GM19023 (cell line): ENCODE results near the gene PILRB.

Experiments
- ATAC-seq: cut with Tn5 transposase; IDR thresholded peaks from one replicate; pipeline ENCODE4 v1.9.1; 2021; ENCODE audit warnings: mild to moderate bottlenecking, moderate library complexity; ENCODE audit not compliant: unreplicated experiment

Gene PILRB

GRCh38 chr7:100400656-100401055, 42.7 kb downstream of the PILRB start:
- no peak for ATAC-seq

GRCh38 chr7:100401811-100402210, 43.9 kb downstream of the PILRB start:
- ATAC-seq: no peak

DNA sequence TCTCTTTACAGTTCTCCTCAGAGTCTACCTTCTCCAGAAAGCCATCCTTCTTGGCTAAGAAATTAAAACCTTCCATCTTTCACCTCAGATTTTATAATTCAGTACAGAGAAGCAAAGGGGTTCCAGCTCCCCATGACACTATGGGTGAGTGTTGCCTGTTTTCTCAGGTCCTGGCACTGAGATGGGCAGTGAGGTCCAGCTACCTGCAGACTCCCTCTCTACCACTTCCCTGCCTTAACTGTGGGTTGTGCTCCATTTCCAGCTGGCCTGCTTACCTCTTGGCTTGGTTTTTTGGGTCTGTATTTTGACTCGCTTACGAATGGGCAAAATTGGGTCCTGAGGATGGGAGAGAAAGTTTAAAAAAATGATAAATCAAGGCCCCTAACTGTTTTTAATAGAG, 44.3 kb downstream of the PILRB start:
- ATAC-seq: no peak

- no peak for ATAC-seq
Observed at GRCh38 chr7:100406767-100407166, 48.9 kb downstream of the PILRB start.

DNA sequence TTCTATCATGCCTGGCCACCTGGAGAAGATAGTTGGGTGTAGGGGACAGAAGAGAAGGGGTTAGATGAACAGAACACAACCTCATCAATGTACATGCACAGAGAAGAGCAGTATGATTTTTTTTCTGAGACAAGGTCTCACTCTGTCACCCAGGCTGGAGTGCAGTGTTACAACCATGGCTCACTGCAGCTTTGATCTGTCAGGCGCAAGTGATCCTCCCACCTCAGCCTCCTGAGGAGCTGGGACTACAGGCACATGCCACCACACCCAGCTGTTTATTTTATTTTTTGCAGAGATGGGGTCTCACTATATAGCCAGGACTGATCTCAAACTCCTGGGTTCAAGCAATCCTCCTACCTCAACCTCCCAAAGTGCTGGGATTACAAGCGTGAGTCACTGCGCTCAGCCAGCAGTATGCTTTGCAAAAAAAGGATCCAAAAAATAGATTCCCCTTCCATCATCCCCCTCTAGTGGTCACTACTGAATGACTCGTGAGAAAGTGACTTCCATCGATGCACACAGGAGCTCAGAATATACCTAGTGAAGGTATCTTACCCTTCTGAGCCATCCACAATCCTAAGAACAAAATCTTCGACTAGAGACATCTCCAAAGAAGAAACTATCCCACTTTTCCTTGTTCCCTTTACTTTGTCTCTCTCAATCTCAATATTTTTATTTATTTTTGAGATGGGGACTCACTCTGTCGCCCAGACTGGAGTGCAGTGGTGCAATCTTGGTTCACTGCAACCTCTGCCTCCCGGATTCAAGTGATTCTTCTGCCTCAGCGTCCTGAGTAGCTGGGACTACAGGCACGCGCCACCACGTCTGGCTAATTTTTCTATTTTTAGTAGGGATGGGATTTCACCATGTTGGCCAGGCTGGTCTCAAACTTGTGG, 49.6 kb downstream of the PILRB start:
- ATAC-seq: no peak

DNA sequence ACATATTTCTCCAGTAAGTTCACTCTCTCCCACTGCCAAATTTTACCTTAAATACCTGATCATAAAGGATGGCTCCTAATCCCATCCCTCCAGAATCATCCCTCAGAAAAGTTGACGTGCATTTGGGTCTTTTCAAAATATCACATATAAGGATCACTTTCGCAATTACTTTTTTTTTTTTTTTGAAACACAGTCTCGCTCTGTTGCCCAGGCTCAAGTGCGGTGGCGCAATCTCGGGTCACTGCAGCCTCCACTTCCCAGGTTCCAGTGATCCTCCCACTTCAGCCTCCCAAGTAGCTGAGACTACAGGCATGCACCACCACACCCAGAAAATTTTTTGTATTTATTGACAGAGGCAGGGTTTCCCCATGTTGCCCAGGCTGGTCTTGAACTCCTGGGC, 53.2 kb downstream of the PILRB start:
- no peak for ATAC-seq

DNA sequence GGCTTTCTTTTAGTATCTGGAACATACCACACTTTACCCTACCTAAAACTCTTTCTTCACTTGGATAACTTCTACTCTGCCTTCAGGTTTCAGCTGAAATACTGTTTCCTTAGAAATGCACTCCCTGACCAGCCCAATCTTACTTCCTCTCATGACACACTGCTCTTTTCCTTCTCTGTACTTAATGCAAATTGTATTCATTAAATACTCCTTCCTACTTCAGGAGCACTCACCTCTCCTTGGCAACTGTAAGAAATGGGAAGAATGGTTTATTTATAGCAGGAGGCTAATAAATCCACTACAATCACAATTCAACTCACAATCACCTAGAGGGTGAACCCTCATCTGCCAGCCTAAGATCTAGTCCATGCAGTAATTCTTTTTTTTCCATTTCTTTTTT, 55.4 kb downstream of the PILRB start:
- ATAC-seq: no peak

- ATAC-seq: no peak
Observed at GRCh38 chr7:100413889-100414288, 56.0 kb downstream of the PILRB start.

- ATAC-seq: no peak
Observed at GRCh38 chr7:100415448-100415847, 57.5 kb downstream of the PILRB start.
